RCC 7860 (cell line): ENCODE measurements around the gene ITGB2.
A peak's percentile ranks its signal among the peaks of the same experiment; 100 is the strongest.

Source experiments
- DNase-seq: peaks from one replicate; pipeline ENCODE4 v3.0.0-alpha.2; 2015; ENCODE audit warnings: low spot score
- FAIRE-seq: peaks from 2 replicates; lab custom pipeline; 2012; peaks lifted over from hg19 to GRCh38; lab: Jason Lieb, UNC

The ITGB2 gene

DNA sequence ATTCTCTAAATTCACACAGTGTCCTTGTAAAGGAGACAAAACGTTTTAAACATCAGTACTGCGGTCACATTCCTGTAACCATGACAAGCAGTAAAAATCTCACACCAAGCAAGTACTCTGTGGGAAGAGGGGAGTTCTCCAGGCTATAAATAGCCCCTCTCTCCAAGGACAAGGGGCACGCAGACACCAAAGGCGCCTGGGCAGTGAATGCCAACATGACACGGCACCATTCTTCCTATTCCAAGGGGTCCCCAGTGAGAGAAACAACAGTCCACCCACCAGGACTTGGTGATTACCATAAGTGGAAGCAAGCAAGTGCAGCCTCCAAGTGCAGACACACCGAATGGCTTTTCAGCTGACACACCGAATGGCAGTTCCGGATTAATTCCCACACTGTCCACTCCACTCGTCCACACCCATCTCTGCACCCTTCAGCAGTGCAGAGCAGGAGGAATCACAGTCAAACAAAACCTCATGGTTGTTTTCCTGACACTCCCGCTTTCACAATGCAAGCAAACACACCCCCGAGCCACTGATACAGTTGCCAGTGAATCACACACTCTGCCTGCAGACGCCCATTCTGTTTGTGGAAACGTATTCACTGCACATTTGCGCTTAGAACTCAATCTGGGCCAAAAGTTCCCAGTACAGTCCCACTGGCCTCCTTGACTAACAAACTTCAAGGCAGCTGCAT lies 49.0 kb downstream of the ITGB2 start:
- FAIRE-seq, result no peak
- peak; percentile 51 for DNase-seq

DNA sequence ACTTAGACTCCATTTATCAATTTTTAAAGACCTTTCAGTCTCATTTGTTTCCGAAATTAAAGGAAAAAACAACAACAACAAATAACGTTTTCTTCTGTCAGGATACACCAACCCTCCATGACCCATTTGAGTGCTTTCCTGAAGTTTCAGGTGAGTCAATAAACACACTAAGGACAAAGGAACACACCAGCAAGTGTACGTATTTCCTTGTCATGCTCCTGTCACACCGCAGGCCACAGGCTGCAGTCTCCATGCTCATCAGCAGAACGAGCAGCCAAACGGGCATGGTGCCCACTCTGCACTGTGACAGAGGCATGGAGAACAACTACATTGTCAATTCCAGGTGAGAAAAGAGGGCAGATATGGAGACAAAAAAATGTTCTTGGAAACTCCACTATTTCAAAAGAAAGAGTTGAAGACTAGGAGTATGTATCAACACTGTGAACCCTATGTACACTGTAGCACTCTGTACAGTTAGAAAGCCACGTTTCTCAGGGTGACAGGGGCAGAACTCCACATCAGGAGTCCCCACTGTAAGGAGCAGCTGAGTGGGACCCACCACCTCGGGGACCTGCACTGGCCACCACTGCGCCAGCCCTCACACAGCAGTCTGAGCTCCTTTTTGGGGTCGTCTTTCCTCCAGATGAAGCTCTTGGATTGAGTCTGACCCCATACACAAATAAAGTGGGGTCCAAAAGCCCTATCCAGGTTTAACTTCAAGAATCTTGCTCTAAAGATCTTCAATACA lies 49.8 kb downstream of the ITGB2 start:
- FAIRE-seq (peak; percentile 56), DNase-seq (peak; percentile 82)

GRCh38 chr21:44869781-44870747 lies 50.6 kb downstream of the ITGB2 start:
- peak; percentile 93 for FAIRE-seq
- DNase-seq, result peak; percentile 95

DNA sequence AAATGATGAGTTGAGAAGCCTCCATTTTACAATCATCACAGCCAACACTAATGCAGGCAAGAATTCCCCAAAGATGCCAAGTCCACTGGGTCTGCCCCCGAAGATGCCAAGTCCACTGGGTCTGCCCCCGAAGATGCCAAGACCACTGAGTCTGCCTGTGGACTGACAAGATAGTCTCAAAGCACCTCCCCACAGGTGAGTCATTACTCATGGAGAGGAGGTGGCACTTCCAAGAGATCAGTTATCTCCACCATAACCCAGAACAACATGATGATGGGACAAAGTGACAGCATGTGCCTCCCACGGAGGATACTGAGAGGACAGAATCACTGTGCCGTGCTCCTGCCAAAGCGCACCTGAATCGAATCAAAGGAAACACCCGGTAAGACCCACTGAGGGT lies 52.0 kb downstream of the ITGB2 start:
- DNase-seq (no peak), FAIRE-seq (no peak)

- DNase-seq, result no peak
- no peak for FAIRE-seq
Measured at GRCh38 chr21:44867999-44868700, 52.5 kb downstream of the ITGB2 start.

GRCh38 chr21:44867464-44867863 lies 53.2 kb downstream of the ITGB2 start:
- FAIRE-seq (no peak), DNase-seq (no peak)

GRCh38 chr21:44866780-44867179 lies 53.9 kb downstream of the ITGB2 start:
- DNase-seq (peak; percentile 43), FAIRE-seq (no peak)

DNA sequence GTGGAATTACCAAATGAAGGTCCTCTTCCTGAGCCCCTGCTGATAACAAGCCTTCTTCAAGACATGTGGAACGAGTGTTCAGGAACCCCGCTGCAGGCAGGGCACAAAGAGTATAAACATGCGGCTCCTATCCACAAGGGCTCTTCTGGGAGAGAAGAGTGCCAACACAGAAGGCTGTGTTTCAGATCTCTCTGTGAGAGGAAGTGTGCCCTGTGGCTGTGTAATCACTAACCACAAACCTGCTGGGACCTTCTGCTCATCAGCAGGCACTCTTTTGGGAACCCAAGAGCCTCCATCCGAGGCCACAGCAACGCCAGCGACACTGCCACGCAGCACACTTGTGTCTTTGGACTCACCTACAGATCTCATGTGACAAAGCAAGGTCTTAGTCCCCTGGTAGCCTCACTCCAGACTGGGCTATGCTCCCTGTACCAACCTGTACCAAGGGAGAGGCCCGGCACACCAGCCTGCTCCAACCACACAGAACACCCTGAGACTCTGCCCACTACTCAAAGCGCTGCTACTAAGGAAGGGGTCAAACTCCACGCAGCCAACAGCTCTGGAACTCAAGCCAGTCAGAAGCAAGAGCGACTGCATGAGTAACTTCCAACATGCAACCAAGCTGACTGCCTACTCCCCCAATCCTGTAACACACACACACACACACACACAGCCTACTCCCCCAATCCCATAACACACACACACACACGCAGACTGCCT lies 55.0 kb downstream of the ITGB2 start:
- FAIRE-seq, result no peak
- no peak for DNase-seq

- DNase-seq (no peak), FAIRE-seq (no peak)
Measured at GRCh38 chr21:44862869-44863685, 57.6 kb downstream of the ITGB2 start.

DNA sequence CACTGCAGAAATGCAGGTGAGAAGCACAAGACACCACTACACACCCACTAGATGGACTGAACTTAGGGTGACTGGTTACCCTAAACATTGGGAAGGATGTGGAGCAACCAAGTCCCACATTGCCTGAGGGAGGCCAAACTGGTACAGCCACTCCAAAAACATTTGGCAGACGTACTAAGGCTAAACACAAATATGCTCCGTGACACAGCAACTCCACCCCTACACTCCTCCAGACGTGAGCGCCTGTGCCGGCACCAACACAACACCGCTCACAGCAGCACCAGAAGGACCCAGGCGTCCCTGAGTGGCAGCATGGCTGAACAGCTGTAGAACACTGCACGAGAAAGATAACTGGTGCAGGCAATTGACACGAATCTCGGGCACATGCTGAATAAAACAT lies 61.9 kb downstream of the ITGB2 start:
- DNase-seq, result no peak
- no peak for FAIRE-seq

DNA sequence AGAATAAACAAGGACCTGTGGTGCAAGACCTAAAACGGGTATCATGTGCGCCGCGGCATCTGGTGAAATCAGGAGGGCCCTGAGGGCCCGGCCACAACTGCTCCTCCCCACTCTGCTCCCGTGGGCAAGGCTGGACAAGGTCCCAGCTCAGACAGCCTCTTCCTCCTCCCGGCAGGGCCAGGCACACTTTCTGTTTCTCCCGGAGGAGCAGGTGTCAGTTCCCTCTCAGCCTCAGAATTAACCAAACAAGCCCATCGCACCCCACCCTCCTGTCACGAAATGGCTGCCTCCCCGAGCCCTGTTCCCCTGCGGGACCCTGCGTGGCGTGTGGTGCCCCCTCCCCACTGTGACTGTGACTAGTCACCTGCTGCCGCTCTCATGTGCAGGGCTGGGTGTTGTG lies 62.4 kb downstream of the ITGB2 start:
- no peak for FAIRE-seq
- no peak for DNase-seq

DNA sequence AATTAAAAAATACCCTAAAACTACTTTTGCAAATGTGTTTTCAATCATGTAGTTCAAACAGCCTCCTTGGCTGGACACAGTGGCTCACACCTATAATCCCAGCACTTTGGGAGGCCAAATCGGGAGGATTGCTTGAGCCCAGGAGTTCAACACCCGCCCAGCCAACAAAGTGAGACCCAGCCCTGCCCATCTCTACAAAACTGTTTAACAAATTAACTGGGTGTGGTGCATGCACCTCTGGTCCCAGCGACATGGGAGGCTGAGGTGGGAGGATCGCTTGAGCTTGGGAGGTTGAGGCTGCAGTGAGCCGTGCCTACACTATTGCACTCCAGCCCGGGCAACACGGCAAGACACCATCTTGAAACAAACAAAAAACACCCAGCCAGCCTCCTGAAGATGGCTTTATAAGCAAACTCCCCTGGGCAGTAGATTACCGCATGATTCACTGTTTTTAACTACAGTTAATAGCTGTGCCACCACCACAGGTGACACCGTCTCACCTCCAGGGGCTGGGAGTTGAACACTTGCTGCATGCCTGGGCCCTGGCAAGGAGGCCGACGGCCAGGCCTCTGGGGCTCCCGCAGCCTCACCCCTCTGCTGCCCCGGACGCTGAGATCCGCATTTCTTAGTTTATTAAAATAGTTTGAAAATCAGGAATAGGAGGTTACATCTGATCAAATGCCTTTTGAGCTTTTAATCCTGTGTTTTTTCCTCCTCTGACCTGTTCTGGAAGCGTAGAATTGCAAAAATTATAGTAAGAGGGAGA lies 63.4 kb downstream of the ITGB2 start:
- no peak for FAIRE-seq
- DNase-seq, result no peak

DNA sequence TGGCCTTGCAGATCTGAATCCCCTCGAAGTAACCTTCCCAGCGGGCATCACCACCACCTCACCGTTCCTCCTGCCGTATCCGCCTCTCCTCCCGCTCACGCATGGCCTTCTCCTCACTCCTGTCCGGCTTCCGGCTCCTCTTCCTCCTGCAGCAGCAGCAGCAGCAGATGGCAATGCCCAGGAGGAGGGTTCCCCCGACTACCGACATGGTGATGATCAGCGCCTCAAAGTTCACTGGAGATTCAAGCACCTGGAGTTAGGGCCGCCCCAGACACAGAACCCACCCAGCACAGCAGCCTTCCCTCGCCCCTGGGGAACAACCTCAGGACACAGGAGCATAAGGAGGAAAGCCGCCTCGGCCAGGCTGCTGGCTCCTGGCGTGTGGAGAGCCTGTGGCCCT lies 64.6 kb downstream of the ITGB2 start:
- FAIRE-seq (no peak), DNase-seq (no peak)

DNA sequence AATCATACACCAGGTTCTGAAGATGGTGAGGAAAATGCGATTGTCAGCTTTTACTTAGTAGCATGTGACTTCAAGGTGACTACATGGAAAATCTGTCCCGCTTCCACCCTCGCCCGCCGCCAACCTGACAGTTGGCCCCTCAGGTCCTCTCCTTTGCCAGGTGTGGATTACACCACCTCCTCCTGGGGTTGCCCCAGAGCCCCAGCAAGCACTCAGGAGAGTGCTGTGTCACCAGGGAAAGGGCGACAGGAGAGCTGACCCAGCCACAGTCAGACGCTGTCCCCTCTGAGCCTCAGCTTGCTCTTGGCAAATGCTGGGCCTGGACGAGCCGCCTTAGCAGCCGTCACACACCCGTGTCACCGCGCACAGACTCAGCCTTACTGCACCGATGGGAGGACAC lies 65.1 kb downstream of the ITGB2 start:
- FAIRE-seq, result no peak
- DNase-seq, result no peak

DNA sequence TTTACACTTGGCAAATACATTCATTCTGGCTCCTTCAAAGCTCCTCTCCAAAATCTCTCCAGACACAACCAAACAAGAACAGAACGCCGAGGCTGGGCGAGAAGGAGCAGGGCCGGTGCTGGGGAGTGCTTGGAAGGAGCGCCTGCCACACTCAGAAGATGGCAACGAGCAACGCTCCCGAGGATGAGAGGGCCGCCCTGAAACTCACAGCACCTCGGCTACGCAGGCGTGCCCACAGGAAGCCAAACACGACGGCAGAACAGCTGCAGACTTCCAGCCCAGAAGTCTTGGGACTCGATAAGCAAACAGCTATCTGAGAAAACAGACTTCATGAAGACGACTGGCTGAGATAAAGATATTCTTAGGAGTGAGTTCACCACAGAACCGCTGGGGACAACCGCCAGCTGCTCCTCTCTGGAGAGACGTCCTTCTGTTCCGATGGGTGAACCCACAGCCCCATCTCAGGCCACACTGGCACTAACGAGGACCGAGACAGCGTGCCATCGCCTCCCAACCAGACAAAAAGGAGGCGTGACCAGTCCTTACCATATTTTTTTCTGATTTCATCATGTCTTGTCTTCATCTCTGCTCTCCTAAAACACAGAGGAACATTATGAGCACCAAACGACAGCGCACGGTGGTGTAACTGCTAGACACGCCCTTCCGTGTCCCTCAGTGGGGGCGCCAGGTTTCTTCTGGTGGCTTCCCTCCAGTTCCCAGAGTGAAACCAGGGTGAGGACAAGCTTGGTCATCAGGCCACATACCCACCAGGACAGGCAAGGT lies 65.8 kb downstream of the ITGB2 start:
- no peak for DNase-seq
- no peak for FAIRE-seq

DNA sequence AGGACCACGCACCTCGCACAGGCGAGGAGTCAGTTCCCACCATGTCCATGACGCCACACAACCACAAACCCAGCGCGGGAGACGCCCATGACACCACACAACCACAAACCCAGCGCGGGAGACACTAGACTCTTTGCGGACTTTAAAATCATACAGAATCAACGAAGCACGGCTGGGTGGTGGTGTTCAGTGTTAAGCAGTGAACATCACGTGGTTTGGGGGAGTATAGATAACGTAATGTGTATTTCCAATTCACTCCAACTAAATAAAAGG lies 66.4 kb downstream of the ITGB2 start:
- DNase-seq (no peak), FAIRE-seq (no peak)

DNA sequence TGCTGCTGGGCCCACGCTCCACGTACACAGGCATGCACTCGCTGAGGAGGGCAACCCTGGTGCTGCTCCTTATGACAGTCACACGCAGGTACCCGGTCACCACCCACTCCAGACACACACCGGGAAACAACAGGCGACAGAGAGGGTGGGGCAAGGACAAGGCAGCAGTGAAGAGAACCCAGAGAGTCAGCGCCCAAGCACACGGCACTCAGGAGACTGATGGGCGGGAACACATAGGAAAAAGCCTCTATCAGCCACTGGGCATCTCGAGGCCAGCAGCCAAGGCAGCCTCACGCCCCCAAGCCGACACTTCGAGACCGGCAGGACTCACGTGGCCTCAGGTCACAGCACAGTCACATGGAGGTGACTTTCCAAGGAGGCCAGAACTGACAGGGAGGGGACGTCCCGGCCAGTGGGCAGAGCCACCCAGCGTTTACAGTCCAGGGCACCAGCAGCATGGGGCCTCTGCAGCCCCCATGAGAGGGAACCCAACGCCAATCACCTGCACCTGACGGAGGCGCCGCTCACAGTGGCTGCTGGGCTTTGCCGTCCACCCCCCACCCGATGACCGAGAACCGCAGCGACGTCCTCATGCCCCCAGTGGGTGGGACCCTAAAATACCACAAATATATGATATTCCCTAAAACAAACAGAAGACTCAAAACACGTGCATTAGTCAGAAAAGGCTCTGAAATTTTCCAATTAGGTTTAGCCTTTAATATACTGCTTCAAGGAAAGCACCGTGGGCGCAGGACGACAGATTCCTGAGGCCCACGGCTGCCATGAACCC lies 66.9 kb downstream of the ITGB2 start:
- FAIRE-seq (no peak), DNase-seq (no peak)
